Smooth muscle cell of the umbilical artery (primary cell): ENCODE measurements around the gene GPR141. TPM values are rescaled to one million over a fixed set of nuclear protein-coding genes. Genes with fewer than 3 reads are reported as not detected.

Source experiments
- total RNA-seq: library from RNA; depleted of rRNA; stranded (reverse); fragments of >200 nt; gene quantifications from 2 replicates; pipeline ENCODE4 v1.2.3, GENCODE V29; 2014

The GPR141 gene, protein sequence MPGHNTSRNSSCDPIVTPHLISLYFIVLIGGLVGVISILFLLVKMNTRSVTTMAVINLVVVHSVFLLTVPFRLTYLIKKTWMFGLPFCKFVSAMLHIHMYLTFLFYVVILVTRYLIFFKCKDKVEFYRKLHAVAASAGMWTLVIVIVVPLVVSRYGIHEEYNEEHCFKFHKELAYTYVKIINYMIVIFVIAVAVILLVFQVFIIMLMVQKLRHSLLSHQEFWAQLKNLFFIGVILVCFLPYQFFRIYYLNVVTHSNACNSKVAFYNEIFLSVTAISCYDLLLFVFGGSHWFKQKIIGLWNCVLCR
- not detected in 2 replicates for total RNA-seq

DNA sequence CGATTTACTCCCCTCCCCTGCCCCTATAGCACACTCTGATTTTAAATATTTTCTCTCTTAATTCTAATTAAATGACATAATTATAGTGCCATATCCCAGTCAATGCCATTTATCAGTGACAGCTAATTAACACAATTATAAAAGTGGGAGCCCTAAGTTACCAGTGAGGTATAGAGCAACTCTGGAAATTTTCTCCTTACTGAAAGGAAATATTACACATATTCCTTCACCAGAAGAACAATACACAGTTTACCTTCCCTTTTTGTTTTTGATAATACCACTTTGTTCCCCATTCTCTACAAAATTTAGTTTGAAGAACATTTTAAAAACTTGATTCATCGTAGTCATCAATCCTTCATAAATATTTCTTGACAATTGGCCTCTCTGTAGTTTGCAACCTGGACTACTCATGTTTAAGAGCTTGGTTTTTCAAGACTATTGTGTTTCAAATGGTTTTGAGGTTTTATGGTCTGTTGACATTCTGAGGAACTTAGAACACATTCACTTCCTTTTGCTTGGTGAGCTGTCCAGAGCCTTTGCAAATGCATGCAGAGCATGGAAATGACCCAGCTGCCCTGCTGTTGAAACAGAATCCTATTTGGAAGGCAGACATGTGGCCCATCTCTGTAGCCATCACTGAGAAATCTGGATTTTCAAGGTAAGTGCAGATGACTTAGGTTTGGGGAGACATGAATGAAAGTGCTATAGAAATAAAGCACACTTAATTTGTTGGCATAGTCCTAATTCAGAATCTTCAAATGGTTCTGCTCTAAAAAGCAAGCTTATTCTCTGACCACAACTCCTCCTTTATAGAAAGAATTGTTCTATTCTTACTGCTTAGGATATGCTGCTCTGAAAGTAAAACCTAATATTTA, at the start of gene GPR141:
GPR141 (plus strand) TSS at position 521 of the 875 bp plus-strand sequence. CDS start 56,628 bp downstream, outside the sequence.

Other genes with a start within 250 kb of the GPR141 start
- gene ELMO1, start 234.9 kb upstream of the GPR141 start, total RNA-seq, result under 0.01 and 0.09 TPM in 2 replicates
- not detected in 2 replicates for gene NME8, start 164.8 kb downstream of the GPR141 start, total RNA-seq
- gene SFRP4, start 233.1 kb downstream of the GPR141 start, total RNA-seq, result 0.14 and 0.89 TPM in 2 replicates
- gene EPDR1, start 236.9 kb downstream of the GPR141 start, total RNA-seq, result 21.7 and 32.8 TPM in 2 replicates